Stimulated activated CD4-positive, alpha-beta T cell treated with anti-CD3 and anti-CD28 coated beads, Interleukin-4, amount 100 ng/mL, for 48 hours (primary cell): ENCODE measurements around the gene PAQR8.
A peak's percentile ranks its signal among the peaks of the same experiment; 100 is the strongest.

ENCODE experiments used
- DNase-seq, 2 donors: peaks; one replicate each; pipeline ENCODE4 v3.0.0-alpha.2; 2020; ENCODE audit warnings: low read depth in 2 of 2

PAQR8 gene

GRCh38 chr6:52361945-52362442 is at the start of gene PAQR8:
TSS of gene PAQR8 (plus strand) at chr6:52362151. CDS start at chr6:52403214, 41,063 bp downstream.
- peak; percentile 69 to 73 for DNase-seq

GRCh38 chr6:52312461-52312860 is 49.5 kb upstream of the PAQR8 start:
- DNase-seq, result no peak

GRCh38 chr6:52314752-52315151 is 47.2 kb upstream of the PAQR8 start:
- DNase-seq, result no peak

- DNase-seq, result no peak
Measured at GRCh38 chr6:52317211-52317610, 44.7 kb upstream of the PAQR8 start.

GRCh38 chr6:52317841-52318581 is 43.9 kb upstream of the PAQR8 start:
- no peak for DNase-seq

GRCh38 chr6:52324189-52324588 is 37.8 kb upstream of the PAQR8 start:
- no peak for DNase-seq

- DNase-seq, result no peak
Measured at GRCh38 chr6:52325695-52326471, 36.1 kb upstream of the PAQR8 start.

- no peak for DNase-seq
Measured at GRCh38 chr6:52326540-52327364, 35.2 kb upstream of the PAQR8 start.

GRCh38 chr6:52328303-52328662 is 33.7 kb upstream of the PAQR8 start:
- DNase-seq, result no peak

GRCh38 chr6:52328729-52329128 is 33.2 kb upstream of the PAQR8 start:
- no peak for DNase-seq

- DNase-seq, result no peak
Measured at GRCh38 chr6:52330470-52330869, 31.5 kb upstream of the PAQR8 start.

- no peak for DNase-seq
Measured at GRCh38 chr6:52331793-52332457, 30.0 kb upstream of the PAQR8 start.

- no peak for DNase-seq
Measured at GRCh38 chr6:52333840-52334200, 28.1 kb upstream of the PAQR8 start.

GRCh38 chr6:52335576-52335975 is 26.4 kb upstream of the PAQR8 start:
- no peak for DNase-seq

GRCh38 chr6:52336919-52337561 is 24.9 kb upstream of the PAQR8 start:
- DNase-seq, result no peak

- DNase-seq, result no peak
Measured at GRCh38 chr6:52337633-52338290, 24.2 kb upstream of the PAQR8 start.

- DNase-seq, result no peak
Measured at GRCh38 chr6:52340603-52340880, 21.4 kb upstream of the PAQR8 start.

- no peak for DNase-seq
Measured at GRCh38 chr6:52341561-52342260, 20.2 kb upstream of the PAQR8 start.

GRCh38 chr6:52345311-52345710 is 16.6 kb upstream of the PAQR8 start:
- DNase-seq, result no peak

- DNase-seq, result no peak
Measured at GRCh38 chr6:52346503-52346902, 15.4 kb upstream of the PAQR8 start.
